Glutamatergic neuron (in vitro differentiated cells): Measurements from ENCODE around the gene MYO5B. TPM values are rescaled to one million over a fixed set of nuclear protein-coding genes. Genes with fewer than 3 reads are reported as not detected.

Experiments
- DNase-seq: peaks from one replicate; pipeline ENCODE4 v3.0.0; 2022
- H3K27ac Mint-ChIP-seq: one replicate; pipeline ENCODE4 v1.8.0; 2020; ENCODE audit warnings: mild to moderate bottlenecking, mixed read lengths, inconsistent platforms; ENCODE audit not compliant: unreplicated experiment
- H3K27me3 Mint-ChIP-seq: one replicate; pipeline ENCODE4 v1.8.0; 2020; ENCODE audit warnings: mild to moderate bottlenecking, moderate library complexity, mixed read lengths, inconsistent platforms; ENCODE audit not compliant: unreplicated experiment
- H3K36me3 Mint-ChIP-seq: one replicate; pipeline ENCODE4 v1.8.0; 2020; ENCODE audit warnings: mild to moderate bottlenecking, mixed read lengths, inconsistent platforms; ENCODE audit not compliant: unreplicated experiment
- H3K4me1 Mint-ChIP-seq: one replicate; pipeline ENCODE4 v1.8.0; 2020; ENCODE audit warnings: mild to moderate bottlenecking, low read depth, mixed read lengths, inconsistent platforms; ENCODE audit not compliant: unreplicated experiment
- H3K4me3 Mint-ChIP-seq: one replicate; pipeline ENCODE4 v1.8.0; 2020; ENCODE audit warnings: mild to moderate bottlenecking, mixed read lengths, inconsistent platforms; ENCODE audit not compliant: unreplicated experiment
- H3K9me3 Mint-ChIP-seq: one replicate; pipeline ENCODE4 v1.8.0; 2020; ENCODE audit warnings: mild to moderate bottlenecking, moderate library complexity, mixed read lengths, inconsistent platforms; ENCODE audit not compliant: unreplicated experiment
- CTCF ChIP-seq: fragments of 200-600 bp; sonication (generic); IDR thresholded peaks from one replicate; pipeline ENCODE4 v1.5.0; 2021; ENCODE audit not compliant: partially characterized antibody, unreplicated experiment
- total RNA-seq: library from RNA; stranded (reverse); fragmentation: NEBNext Ultra II Directional; extraction: Animal tissue kit (Norgen Biotek cat#: 25700); gene quantifications from one replicate; pipeline ENCODE4 v1.2.1, GENCODE V29; 2021; ENCODE audit not compliant: unreplicated experiment

The MYO5B gene
- total RNA-seq, 1 donor from 2014 or later = 2.7 TPM

GRCh38 chr18:49966090-49966489 is 228.9 kb downstream of the MYO5B start:
- Mint-ChIP-seq H3K27me3 (peaks cover 6% of the 10 kb centered on the region), H3K36me3 (no peaks in the 10 kb centered on the region), H3K27ac (no peak overlapping the region), H3K9me3 (no peaks in the 10 kb centered on the region), H3K4me3 (no peak overlapping the region), H3K4me1 (peaks cover 7% of the 10 kb centered on the region)
- no peak for TF ChIP-seq CTCF
- no peak for DNase-seq

GRCh38 chr18:49963217-49963616 is 231.7 kb downstream of the MYO5B start:
- no peak for DNase-seq
- H3K4me1 Mint-ChIP-seq = no peaks in the 10 kb centered on the region
- peaks cover 5% of the 10 kb centered on the region for H3K36me3 Mint-ChIP-seq
- H3K27ac Mint-ChIP-seq = no peak overlapping the region
- H3K4me3 Mint-ChIP-seq = no peak overlapping the region
- H3K27me3 Mint-ChIP-seq = peaks cover 10% of the 10 kb centered on the region
- H3K9me3 Mint-ChIP-seq = no peaks in the 10 kb centered on the region
- TF ChIP-seq CTCF = no peak

GRCh38 chr18:49961271-49961670 is 233.7 kb downstream of the MYO5B start:
- no peak for DNase-seq
- H3K4me3 Mint-ChIP-seq = no peak overlapping the region
- peaks cover 3% of the 10 kb centered on the region for H3K9me3 Mint-ChIP-seq
- peaks cover 10% of the 10 kb centered on the region for H3K27me3 Mint-ChIP-seq
- H3K4me1 Mint-ChIP-seq = peaks cover 3% of the 10 kb centered on the region
- no peak overlapping the region for H3K27ac Mint-ChIP-seq
- H3K36me3 Mint-ChIP-seq = peaks cover 5% of the 10 kb centered on the region
- no peak for TF ChIP-seq CTCF

- H3K36me3 Mint-ChIP-seq = peaks cover 5% of the 10 kb centered on the region
- H3K9me3 Mint-ChIP-seq = peaks cover 3% of the 10 kb centered on the region
- H3K4me3 Mint-ChIP-seq = no peak overlapping the region
- H3K4me1 Mint-ChIP-seq = peaks cover 3% of the 10 kb centered on the region
- peaks cover 5% of the 10 kb centered on the region for H3K27me3 Mint-ChIP-seq
- no peak for DNase-seq
- no peak for TF ChIP-seq CTCF
- no peak overlapping the region for H3K27ac Mint-ChIP-seq
Observed at GRCh38 chr18:49960376-49960775, 234.6 kb downstream of the MYO5B start.

- H3K36me3 Mint-ChIP-seq = peaks cover 5% of the 10 kb centered on the region
- no peak overlapping the region for H3K27ac Mint-ChIP-seq
- DNase-seq = no peak
- peaks cover 4% of the 10 kb centered on the region for H3K27me3 Mint-ChIP-seq
- peaks cover 3% of the 10 kb centered on the region for H3K4me1 Mint-ChIP-seq
- no peak for TF ChIP-seq CTCF
- no peak overlapping the region for H3K4me3 Mint-ChIP-seq
- H3K9me3 Mint-ChIP-seq = peaks cover 3% of the 10 kb centered on the region
Observed at GRCh38 chr18:49959176-49959575, 235.8 kb downstream of the MYO5B start.
